Lung (tissue), 16 donors: ENCODE data around the gene RIPK4. TPM values are rescaled to one million over a fixed set of nuclear protein-coding genes. Genes with fewer than 3 reads are reported as not detected.
A peak's percentile ranks its signal among the peaks of the same experiment; 100 is the strongest.

Experiments used
- ATAC-seq: fragments of 200-7000 bp; cut with Tn5 transposase; one replicate; pipeline ENCODE4 v1.9.1; 2020; ENCODE audit warnings: moderate number of reproducible peaks; ENCODE audit not compliant: insufficient read depth, low FRiP score
- DNase-seq, 3 donors: peaks; one replicate each; pipeline ENCODE4 v3.0.0-alpha.2; 2013 to 2017
- H3K27ac ChIP-seq, 2 donors: one replicate each; pipeline ENCODE4 v1.5.1; 2013; ENCODE audit warnings: mild to moderate bottlenecking in 2 of 2, moderate library complexity in 2 of 2, control low read depth in 1 of 2, inconsistent platforms in 1 of 2, low read depth in 1 of 2, low read length in 1 of 2
- H3K27me3 ChIP-seq, 3 donors: one replicate each; pipeline ENCODE4 v1.5.1; 2013; ENCODE audit warnings: low read length in 2 of 3; ENCODE audit not compliant: control insufficient read depth in 3 of 3, insufficient read depth in 3 of 3
- H3K36me3 ChIP-seq, 4 donors: one replicate each; pipeline ENCODE4 v1.5.1; 2013; ENCODE audit warnings: low read length in 4 of 4, mild to moderate bottlenecking in 1 of 4, moderate library complexity in 1 of 4; ENCODE audit not compliant: control insufficient read depth in 4 of 4, insufficient read depth in 4 of 4
- H3K4me1 ChIP-seq, 5 donors: one replicate each; pipeline ENCODE4 v1.5.1; 2013; ENCODE audit warnings: low read length in 5 of 5, mild to moderate bottlenecking in 2 of 5, moderate library complexity in 1 of 5; ENCODE audit not compliant: control insufficient read depth in 5 of 5, insufficient read depth in 5 of 5
- H3K4me3 ChIP-seq: one replicate; pipeline ENCODE4 v1.5.1; 2013; ENCODE audit warnings: mild to moderate bottlenecking, control low read depth, moderate library complexity
- H3K9ac ChIP-seq, 2 donors: one replicate each; pipeline ENCODE4 v1.5.1; 2013; ENCODE audit warnings: low read length in 2 of 2, control low read depth in 1 of 2; ENCODE audit not compliant: insufficient read depth in 1 of 2
- H3K9me3 ChIP-seq, 4 donors: one replicate each; pipeline ENCODE4 v1.5.1; 2013; ENCODE audit warnings: low read length in 3 of 4, mild to moderate bottlenecking in 1 of 4, moderate library complexity in 1 of 4; ENCODE audit not compliant: control insufficient read depth in 4 of 4, insufficient read depth in 3 of 4
- WGBS, 2 donors: extraction: QIAGEN DNeasy Blood & Tissue Kit; methylation state at CpG; one replicate each; pipeline ENCODE4 v1.1.7; 2013; 5-methylcytosine and 5-hydroxymethylcytosine counted together
- long read RNA-seq, 5 donors: transcript quantifications; one replicate each; lab custom pipeline, GENCODE V29; 2026
- polyA plus RNA-seq, 2 donors: library from polyadenylated mRNA; stranded (reverse); fragments of 200-250 nt; gene quantifications; one replicate each; pipeline ENCODE4 v1.2.1, GENCODE V29; 2013
- total RNA-seq, 2 donors: library from RNA; depleted of rRNA in 1 of 2; stranded (reverse); fragments of >200 nt in 1 of 2; gene quantifications; one replicate each; pipeline ENCODE4 v1.2.1, GENCODE V29; 2014 to 2021
- TF ChIP-seq, protein P1 (sequence below): IDR thresholded peaks from 2 replicates; pipeline ENCODE4 v1.5.1; 2012; ENCODE audit warnings: mild to moderate bottlenecking; ENCODE audit errors: control extremely low read depth, extremely low read depth
- donor health status: control.
- donor health status: control.
- donor health status: Bipolar disorder and iron deficiency.
- donor health status: healthy.
- donor health status: DM: yes; HTN: yes; CAD: no.

RIPK4 gene
- total RNA-seq (10 to 100 TPM; 12.9 to 21.6 TPM), polyA plus RNA-seq (1 to 10 TPM; 5.0 to 5.3 TPM)
- long read RNA-seq, donor 1, partial matches to known transcripts, result 0 of 4 reads
- long read RNA-seq, donor 1, other reads (novel, unspliced or antisense), result 0 of 4 reads
- long read RNA-seq, donor 2, partial matches to known transcripts, result 0 of 1 reads
- long read RNA-seq, donor 2, other reads (novel, unspliced or antisense), result 0 of 1 reads
- long read RNA-seq, donor 3, result 0 reads
- long read RNA-seq, donor 4, result 0 reads
- long read RNA-seq, donor 5, partial matches to known transcripts, result 0 of 3 reads
- long read RNA-seq, donor 5, other reads (novel, unspliced or antisense), result 0 of 3 reads

DNA sequence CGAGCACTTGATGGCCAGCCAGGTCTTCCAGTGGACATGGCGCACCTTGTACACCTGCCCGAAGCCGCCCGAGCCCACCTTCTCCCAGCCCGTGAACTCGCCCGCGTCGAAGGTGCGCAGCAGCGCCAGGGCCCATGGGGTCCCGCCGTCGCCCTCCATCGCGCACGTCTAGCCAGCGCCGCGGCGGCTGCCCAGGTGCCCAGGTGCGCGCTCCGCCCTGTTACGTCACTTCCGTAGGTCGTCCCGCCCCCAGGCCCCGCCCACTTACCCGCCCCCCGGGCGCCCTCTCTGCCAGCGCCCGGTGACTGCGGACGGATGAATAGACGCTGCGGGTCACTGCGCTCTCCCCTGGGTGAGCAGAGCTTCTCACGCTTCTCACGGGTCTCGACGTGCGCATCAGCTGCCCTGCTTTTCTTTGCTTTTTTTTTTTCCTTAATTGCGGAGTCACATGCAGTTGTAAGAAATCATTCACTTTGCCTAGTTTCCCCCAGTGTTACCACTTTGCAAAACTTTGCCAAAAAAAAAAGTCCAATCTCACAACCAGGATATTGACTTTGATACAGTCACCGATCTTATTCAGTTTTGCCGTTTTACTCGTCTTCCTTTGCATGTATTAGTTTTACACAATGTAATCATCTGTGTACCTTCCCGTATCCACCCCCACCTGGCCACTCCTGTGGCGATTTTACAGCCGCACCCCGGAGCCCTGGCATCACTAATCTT, at the start of gene RIPK4:
TSS of gene RIPK4 (minus strand) at position 170 of the 723 bp plus-strand sequence. CDS start at position 159, 11 bp downstream.
- Histone ChIP-seq H3K4me3 (peak within 1 kb of the TSS; percentile 63), H3K9me3 (peaks cover 0 to 3% (median 0%) of the 10 kb centered on the region in 4 donors), H3K27me3 (peaks cover 0 to 89% (median 83%) of the 10 kb centered on the region in 3 donors), H3K27ac (peak within 1 kb of the TSS in 1 of 2 donors; percentile 87), H3K4me1 (peaks cover 0 to 26% (median 13%) of the 10 kb centered on the region in 5 donors), H3K36me3 (no peaks in the 10 kb centered on the region), H3K9ac (peak within 1 kb of the TSS; percentile 38 to 65)
- WGBS, 2 donors, result 5% methylated on average over 50 to 53 of the region's 53 CpGs
- TF ChIP-seq, protein P1, sequence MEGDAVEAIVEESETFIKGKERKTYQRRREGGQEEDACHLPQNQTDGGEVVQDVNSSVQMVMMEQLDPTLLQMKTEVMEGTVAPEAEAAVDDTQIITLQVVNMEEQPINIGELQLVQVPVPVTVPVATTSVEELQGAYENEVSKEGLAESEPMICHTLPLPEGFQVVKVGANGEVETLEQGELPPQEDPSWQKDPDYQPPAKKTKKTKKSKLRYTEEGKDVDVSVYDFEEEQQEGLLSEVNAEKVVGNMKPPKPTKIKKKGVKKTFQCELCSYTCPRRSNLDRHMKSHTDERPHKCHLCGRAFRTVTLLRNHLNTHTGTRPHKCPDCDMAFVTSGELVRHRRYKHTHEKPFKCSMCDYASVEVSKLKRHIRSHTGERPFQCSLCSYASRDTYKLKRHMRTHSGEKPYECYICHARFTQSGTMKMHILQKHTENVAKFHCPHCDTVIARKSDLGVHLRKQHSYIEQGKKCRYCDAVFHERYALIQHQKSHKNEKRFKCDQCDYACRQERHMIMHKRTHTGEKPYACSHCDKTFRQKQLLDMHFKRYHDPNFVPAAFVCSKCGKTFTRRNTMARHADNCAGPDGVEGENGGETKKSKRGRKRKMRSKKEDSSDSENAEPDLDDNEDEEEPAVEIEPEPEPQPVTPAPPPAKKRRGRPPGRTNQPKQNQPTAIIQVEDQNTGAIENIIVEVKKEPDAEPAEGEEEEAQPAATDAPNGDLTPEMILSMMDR, result no peak
- ATAC-seq (peak; percentile 61), DNase-seq (peak; percentile 48 to 77 (median 74))

DNA sequence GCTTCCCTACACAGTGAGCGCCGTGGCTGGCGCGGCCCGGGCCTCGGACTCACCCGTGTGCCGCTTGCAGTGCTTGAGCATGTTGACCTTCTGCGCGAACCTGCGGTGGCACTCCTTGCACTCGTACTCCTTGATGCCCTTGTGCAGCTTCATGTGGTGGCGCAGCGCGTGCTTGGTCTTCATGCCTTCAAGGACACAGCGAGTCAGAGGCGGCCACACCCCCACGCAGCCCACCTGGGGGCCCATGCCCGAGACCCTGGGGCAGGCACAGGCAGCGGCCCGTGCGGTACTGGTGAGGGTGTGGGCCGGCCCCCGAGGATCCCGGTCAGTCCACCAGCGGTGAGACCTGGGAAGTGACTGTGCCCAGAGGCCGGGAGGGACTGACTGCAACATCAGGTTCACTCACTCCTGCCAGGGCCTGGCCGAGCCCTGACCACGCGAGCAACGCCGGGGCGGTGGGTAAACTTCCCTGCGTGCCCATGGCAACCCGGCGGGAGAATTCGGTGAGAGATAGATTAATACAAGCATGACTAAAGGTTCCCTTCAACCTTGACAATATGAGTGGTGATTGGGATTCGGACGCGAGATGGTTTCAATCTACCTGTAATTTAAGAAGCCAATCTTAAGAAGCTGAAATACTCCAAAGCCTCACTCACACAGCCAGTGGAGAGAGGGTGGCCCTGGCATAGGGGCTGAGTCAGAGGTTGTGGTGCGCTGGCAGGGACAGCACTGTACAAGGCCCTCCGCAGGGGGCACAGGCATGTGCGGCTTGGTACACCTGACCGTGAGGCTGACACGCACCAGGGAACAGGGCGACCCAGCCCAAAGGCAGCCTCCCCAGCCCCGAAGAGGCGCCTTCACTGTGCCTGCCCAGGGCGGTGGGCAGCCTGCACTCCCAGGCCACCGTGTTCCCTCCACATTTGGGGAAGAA, 49.1 kb upstream of the RIPK4 start:
- 90 to 95% methylated on average over 50 of the region's 50 CpGs for WGBS, 2 donors
- DNase-seq (no peak), ATAC-seq (no peak)
- TF ChIP-seq, protein P1, result no peak
- no peaks in the 10 kb centered on the region for H3K4me1 ChIP-seq
- peaks cover 0 to 19% (median 4%) of the 10 kb centered on the region in 4 donors for H3K36me3 ChIP-seq
- H3K4me3 ChIP-seq, result no peak overlapping the region
- no peaks in the 10 kb centered on the region for H3K9me3 ChIP-seq
- no peak overlapping the region for H3K9ac ChIP-seq
- H3K27ac ChIP-seq, result no peak overlapping the region
- no peaks in the 10 kb centered on the region for H3K27me3 ChIP-seq

DNA sequence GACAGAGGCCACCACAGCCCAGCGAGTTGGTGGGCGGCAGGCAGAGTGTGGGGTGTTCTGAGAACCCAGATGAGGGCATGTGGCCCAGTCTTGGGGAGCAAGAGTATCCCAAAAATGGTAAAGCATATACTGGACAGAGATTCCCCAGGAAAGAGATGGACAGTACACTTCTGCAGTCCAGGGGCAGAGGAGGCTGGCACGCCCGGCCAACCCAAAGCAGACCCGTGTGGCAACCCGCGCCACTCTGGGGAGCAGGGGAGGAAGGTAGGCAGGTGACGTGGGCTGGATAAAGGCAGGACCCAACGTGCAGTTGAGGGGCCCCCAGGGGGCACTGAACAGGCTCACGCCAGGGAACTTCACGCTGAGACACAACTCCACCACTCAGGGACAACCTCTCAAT, 46.4 kb upstream of the RIPK4 start:
- TF ChIP-seq, protein P1, result no peak
- H3K9ac ChIP-seq, result no peak overlapping the region
- H3K4me3 ChIP-seq, result no peak overlapping the region

More for the DNA sequence above, 46.4 kb upstream of the RIPK4 start:
- ATAC-seq (no peak), DNase-seq (no peak)
- Histone ChIP-seq H3K4me1 (no peaks in the 10 kb centered on the region), H3K27me3 (no peaks in the 10 kb centered on the region), H3K27ac (no peak overlapping the region), H3K36me3 (peaks cover 0 to 30% (median 7%) of the 10 kb centered on the region in 4 donors), H3K9me3 (no peaks in the 10 kb centered on the region)
- 92 to 93% methylated on average over 11 of the region's 11 CpGs for whole genome bisulfite sequencing, 2 donors
